ENCODE data around the gene JOSD2.

DNA sequence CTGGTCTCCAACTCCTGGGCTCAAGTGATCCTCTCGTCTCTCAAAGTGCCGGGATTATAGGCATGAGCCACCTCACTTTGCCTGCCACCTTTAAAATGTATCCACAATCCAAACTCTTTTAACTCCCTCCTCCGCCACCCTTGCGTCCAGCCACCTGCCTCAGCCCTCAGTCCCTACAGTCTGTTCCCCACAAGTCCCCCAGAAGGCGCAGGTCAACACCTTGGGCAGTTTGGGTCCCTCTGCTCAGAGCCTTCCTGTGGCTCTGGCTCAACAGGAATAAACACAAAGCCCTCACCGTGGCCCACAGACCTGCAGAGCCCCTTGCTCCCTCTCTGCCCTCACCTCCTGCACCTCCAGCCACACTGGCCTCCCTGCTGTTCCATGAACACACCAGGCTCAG lies 42.2 kb downstream of the JOSD2 start:
- TF ChIP-seq, protein P1, sequence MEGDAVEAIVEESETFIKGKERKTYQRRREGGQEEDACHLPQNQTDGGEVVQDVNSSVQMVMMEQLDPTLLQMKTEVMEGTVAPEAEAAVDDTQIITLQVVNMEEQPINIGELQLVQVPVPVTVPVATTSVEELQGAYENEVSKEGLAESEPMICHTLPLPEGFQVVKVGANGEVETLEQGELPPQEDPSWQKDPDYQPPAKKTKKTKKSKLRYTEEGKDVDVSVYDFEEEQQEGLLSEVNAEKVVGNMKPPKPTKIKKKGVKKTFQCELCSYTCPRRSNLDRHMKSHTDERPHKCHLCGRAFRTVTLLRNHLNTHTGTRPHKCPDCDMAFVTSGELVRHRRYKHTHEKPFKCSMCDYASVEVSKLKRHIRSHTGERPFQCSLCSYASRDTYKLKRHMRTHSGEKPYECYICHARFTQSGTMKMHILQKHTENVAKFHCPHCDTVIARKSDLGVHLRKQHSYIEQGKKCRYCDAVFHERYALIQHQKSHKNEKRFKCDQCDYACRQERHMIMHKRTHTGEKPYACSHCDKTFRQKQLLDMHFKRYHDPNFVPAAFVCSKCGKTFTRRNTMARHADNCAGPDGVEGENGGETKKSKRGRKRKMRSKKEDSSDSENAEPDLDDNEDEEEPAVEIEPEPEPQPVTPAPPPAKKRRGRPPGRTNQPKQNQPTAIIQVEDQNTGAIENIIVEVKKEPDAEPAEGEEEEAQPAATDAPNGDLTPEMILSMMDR (IDR thresholded peaks at IDR 0.05) = no peak
- TF ChIP-seq EP300 (IDR thresholded peaks at IDR 0.05) (no peak), POLR2AphosphoS5 (IDR thresholded peaks at IDR 0.05) (no peak), POLR2A (IDR thresholded peaks at IDR 0.05) (no peak)
